Right cardiac atrium (tissue), 5 donors: ENCODE measurements around the gene BAHCC1. TPM values are rescaled to one million over a fixed set of nuclear protein-coding genes. Genes with fewer than 3 reads are reported as not detected.

Experiments used
- ATAC-seq, 2 donors: fragments of 200-7000 bp; cut with Tn5 transposase; one replicate each; pipeline versions ENCODE4 v1.8.0 to v1.9.1; 2020; ENCODE audit warnings: moderate library complexity in 2 of 2, mild to moderate bottlenecking in 1 of 2
- DNase-seq, 3 donors: peaks; one replicate each; pipeline ENCODE4 v3.0.0-alpha.2; 2020
- H3K27ac ChIP-seq: one replicate; pipeline ENCODE4 v1.5.1; 2013; ENCODE audit warnings: mild to moderate bottlenecking, low read length, control low read depth, moderate library complexity
- H3K27me3 ChIP-seq: one replicate; pipeline ENCODE4 v1.6.1; 2013; ENCODE audit not compliant: control insufficient read depth, insufficient read depth
- H3K4me1 ChIP-seq: one replicate; pipeline ENCODE4 v1.6.1; 2013; ENCODE audit warnings: low read length; ENCODE audit not compliant: control insufficient read depth, insufficient read depth
- H3K4me3 ChIP-seq: one replicate; pipeline ENCODE4 v1.5.1; 2013; ENCODE audit warnings: low read length, control low read depth
- H3K9me3 ChIP-seq: one replicate; pipeline ENCODE4 v1.6.1; 2013; ENCODE audit warnings: low read length; ENCODE audit not compliant: control insufficient read depth
- WGBS: extraction: QIAGEN DNeasy Blood & Tissue Kit; methylation state at CpG from one replicate; pipeline ENCODE4 v1.1.7; 2013; 5-methylcytosine and 5-hydroxymethylcytosine counted together
- intact Hi-C, 4 donors: fragments of 100-400 bp; cut with DNase I; formaldehyde crosslinking; loops; one replicate each; pipeline versions ENCODE4 v1.11.0 to v1.14.0; 2022 to 2023
- polyA plus RNA-seq: library from polyadenylated mRNA; stranded (reverse); fragments of 200-250 nt; gene quantifications from one replicate; pipeline ENCODE4 v1.2.3, GENCODE V29; 2013
- total RNA-seq, 4 donors: library from RNA; stranded (reverse); fragmentation: NEBNext Ultra II Directional; extraction: Animal tissue kit (Norgen Biotek cat#: 25700); gene quantifications; one replicate each; pipeline ENCODE4 v1.2.1, GENCODE V29; 2021
- donor health status: healthy with polysubstance abuse.
- donor health status: DM: no; HTN: yes; CAD: no.
- donor health status: DM: no; HTN: no; CAD: no.
- donor health status: DM: no; HTN: yes; CAD: no; lungs with severe emphysema.
- donor health status: DM: yes; HTN: yes; CAD: no.

Gene BAHCC1
- total and polyA plus RNA-seq, 5 donors, result 8.3 to 12.8 (median 8.7) TPM

GRCh38 chr17:81458628-81459027 lies 63.4 kb downstream of the BAHCC1 start:
- H3K4me3 ChIP-seq, result no peak overlapping the region
- ATAC-seq (no peak), DNase-seq (no peak)
- H3K27me3 ChIP-seq, result no peaks in the 10 kb centered on the region
- no peaks in the 10 kb centered on the region for H3K4me1 ChIP-seq
- WGBS, result 84% methylated on average over 22 of the region's 22 CpGs
- no peak overlapping the region for H3K27ac ChIP-seq
- H3K9me3 ChIP-seq, result no peaks in the 10 kb centered on the region
- intact Hi-C loops, result no loop called here

- 78% methylated on average over 27 of the region's 27 CpGs for WGBS
- intact Hi-C loops, result no loop called here
- no peaks in the 10 kb centered on the region for H3K9me3 ChIP-seq
- no peak overlapping the region for H3K27ac ChIP-seq
- DNase-seq (peak in 2 of 3 donors; percentile 61 to 86), ATAC-seq (peak; percentile 16 to 75)
- H3K27me3 ChIP-seq, result no peaks in the 10 kb centered on the region
- H3K4me1 ChIP-seq, result no peaks in the 10 kb centered on the region
- H3K4me3 ChIP-seq, result no peak overlapping the region
These were observed 64.0 kb downstream of the BAHCC1 start for GRCh38 chr17:81459224-81459623.

DNA sequence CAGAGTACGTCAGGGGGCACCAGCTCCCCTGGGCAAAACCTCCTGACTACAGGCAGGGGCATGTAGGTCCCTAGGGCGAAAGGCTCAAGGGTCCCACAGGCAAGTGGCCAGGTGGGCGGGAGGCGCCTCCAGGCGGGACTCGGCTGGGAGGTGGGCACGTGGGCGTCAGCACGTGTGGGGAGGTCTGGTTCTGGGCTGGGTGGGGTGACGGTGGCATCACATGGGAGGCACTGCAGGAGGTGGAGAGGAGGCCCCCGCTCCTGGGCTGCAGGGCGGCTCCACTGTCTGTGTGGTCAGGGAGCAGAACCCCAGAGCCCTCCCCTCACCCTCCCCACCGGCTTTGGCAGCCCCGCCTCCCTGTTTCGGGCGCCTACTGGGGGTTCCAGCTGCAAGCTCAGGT lies 64.6 kb downstream of the BAHCC1 start:
- no peak overlapping the region for H3K27ac ChIP-seq
- 77% methylated on average over 16 of the region's 16 CpGs for WGBS

GRCh38 chr17:81460856-81461460 lies 65.7 kb downstream of the BAHCC1 start:
- intact Hi-C loops, result loop anchor here in 1 of 4 donors (5.0 kb wide), 1 partner anchor 34 kb away; no protein-coding TSS in a partner anchor
- Histone ChIP-seq H3K4me1 (no peaks in the 10 kb centered on the region), H3K27ac (no peak overlapping the region), H3K27me3 (no peaks in the 10 kb centered on the region), H3K4me3 (no peak overlapping the region), H3K9me3 (no peaks in the 10 kb centered on the region)
- DNase-seq (no peak), ATAC-seq (no peak)
- WGBS, result 81% methylated on average over 43 of the region's 43 CpGs

More for the DNA sequence above, 64.6 kb downstream of the BAHCC1 start:
- ATAC-seq (no peak), DNase-seq (no peak)
- H3K27me3 ChIP-seq, result no peaks in the 10 kb centered on the region
- no peak overlapping the region for H3K4me3 ChIP-seq
- intact Hi-C loops, result loop anchor here in 1 of 4 donors (5.0 kb wide), 1 partner anchor 33 kb away; no protein-coding TSS in a partner anchor
- no peaks in the 10 kb centered on the region for H3K4me1 ChIP-seq
- no peaks in the 10 kb centered on the region for H3K9me3 ChIP-seq

- intact Hi-C loops, result loop anchor here in 1 of 4 donors (5.0 kb wide), 1 partner anchor 35 kb away; no protein-coding TSS in a partner anchor
- ATAC-seq, result no peak
- Histone ChIP-seq H3K9me3 (no peaks in the 10 kb centered on the region), H3K27me3 (no peaks in the 10 kb centered on the region), H3K27ac (no peak overlapping the region), H3K4me1 (no peaks in the 10 kb centered on the region), H3K4me3 (no peak overlapping the region)
- WGBS, result 93% methylated on average over 50 of the region's 50 CpGs
- DNase-seq, result no peak
These were observed 66.6 kb downstream of the BAHCC1 start for GRCh38 chr17:81461607-81462500.

DNA sequence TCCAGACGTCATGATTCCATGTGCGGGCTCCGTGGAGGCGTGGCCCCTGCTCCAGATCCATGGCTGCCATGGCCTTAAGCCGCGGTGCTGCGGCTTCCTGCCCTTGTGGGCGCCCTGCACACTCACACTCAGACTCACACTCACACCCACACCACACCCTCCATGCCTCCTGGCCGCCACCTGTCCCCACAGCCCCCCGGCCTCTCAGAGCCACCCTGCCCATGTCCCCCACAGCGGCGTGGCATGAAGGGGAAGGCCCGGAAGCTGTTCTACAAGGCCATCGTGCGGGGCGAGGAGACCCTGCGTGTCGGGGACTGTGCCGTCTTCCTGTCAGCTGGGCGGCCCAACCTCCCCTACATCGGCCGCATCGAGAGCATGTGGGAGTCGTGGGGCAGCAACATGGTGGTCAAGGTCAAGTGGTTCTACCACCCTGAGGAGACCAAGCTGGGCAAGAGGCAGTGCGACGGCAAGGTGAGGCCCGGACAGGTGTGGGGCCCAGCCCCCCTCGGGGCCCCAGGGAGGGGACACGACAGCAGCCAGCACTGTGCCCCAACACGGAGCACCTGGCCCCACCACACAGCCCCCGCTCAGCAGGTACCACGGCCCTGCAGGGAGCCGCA lies 67.4 kb downstream of the BAHCC1 start:
- Histone ChIP-seq H3K4me1 (no peaks in the 10 kb centered on the region), H3K27ac (no peak overlapping the region), H3K27me3 (no peaks in the 10 kb centered on the region), H3K9me3 (no peaks in the 10 kb centered on the region), H3K4me3 (no peak overlapping the region)
- intact Hi-C loops, result loop anchor here in 1 of 4 donors (5.0 kb wide), 1 partner anchor 35 kb away; no protein-coding TSS in a partner anchor
- no peak for ATAC-seq
- WGBS, result 95% methylated on average over 33 of the region's 33 CpGs
- no peak for DNase-seq

DNA sequence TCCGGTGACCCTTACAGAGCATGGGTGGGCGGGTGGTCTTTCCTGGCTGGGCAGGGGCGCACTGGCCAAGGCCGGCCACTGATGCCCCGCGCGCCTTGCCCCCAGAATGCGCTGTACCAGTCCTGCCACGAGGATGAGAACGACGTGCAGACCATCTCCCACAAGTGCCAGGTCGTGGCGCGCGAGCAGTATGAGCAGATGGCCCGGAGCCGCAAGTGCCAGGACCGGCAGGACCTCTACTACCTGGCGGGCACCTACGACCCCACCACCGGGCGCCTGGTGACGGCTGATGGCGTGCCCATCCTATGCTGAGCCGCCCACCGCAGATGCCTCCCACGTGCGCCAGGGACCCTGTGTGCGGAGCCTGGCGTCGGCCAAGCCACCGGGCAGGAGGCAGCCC lies 68.2 kb downstream of the BAHCC1 start:
- no peak overlapping the region for H3K27ac ChIP-seq
- DNase-seq, result no peak
- no peaks in the 10 kb centered on the region for H3K27me3 ChIP-seq
- no peak for ATAC-seq
- no peaks in the 10 kb centered on the region for H3K9me3 ChIP-seq
- intact Hi-C loops, result loop anchor here in 1 of 4 donors (5.0 kb wide), 1 partner anchor 36 kb away; no protein-coding TSS in a partner anchor
- WGBS, result 96% methylated on average over 32 of the region's 32 CpGs
- no peak overlapping the region for H3K4me3 ChIP-seq
- no peaks in the 10 kb centered on the region for H3K4me1 ChIP-seq

GRCh38 chr17:81464586-81464985 lies 69.3 kb downstream of the BAHCC1 start:
- DNase-seq (no peak), ATAC-seq (no peak)
- intact Hi-C loops, result loop anchor here in 1 of 4 donors (5.0 kb wide), 1 partner anchor 37 kb away; no protein-coding TSS in a partner anchor
- Histone ChIP-seq H3K4me3 (no peak overlapping the region), H3K4me1 (no peaks in the 10 kb centered on the region), H3K27ac (no peak overlapping the region), H3K9me3 (no peaks in the 10 kb centered on the region), H3K27me3 (no peaks in the 10 kb centered on the region)
- 79% methylated on average over 9 of the region's 9 CpGs for WGBS

GRCh38 chr17:81465910-81466309 lies 70.7 kb downstream of the BAHCC1 start:
- 89% methylated on average over 17 of the region's 17 CpGs for WGBS
- Histone ChIP-seq H3K27ac (no peak overlapping the region), H3K4me3 (no peak overlapping the region), H3K27me3 (no peaks in the 10 kb centered on the region), H3K4me1 (no peaks in the 10 kb centered on the region), H3K9me3 (no peaks in the 10 kb centered on the region)
- DNase-seq, result no peak
- ATAC-seq, result no peak
- intact Hi-C loops, result no loop called here

- no peak overlapping the region for H3K4me3 ChIP-seq
- ATAC-seq, result no peak
- DNase-seq, result no peak
- no peaks in the 10 kb centered on the region for H3K9me3 ChIP-seq
- H3K27me3 ChIP-seq, result no peaks in the 10 kb centered on the region
- H3K27ac ChIP-seq, result no peak overlapping the region
- intact Hi-C loops, result no loop called here
- H3K4me1 ChIP-seq, result no peaks in the 10 kb centered on the region
- 87% methylated on average over 33 of the region's 33 CpGs for WGBS
These were observed 71.6 kb downstream of the BAHCC1 start for GRCh38 chr17:81466564-81467472.
